ENCODE results near the gene RALGDS. TPM values are rescaled to one million over a fixed set of nuclear protein-coding genes. Genes with fewer than 3 reads are reported as not detected.

The RALGDS gene
- total and polyA plus RNA-seq, 2 experiments from 2014 or later: 8.6 to 20.3 TPM

GRCh38 chr9:133086894-133087293, 34.1 kb downstream of the RALGDS start:
- no peak overlapping the region for H3K27ac ChIP-seq (ENCODE audit: low read depth)
- H2AFZ ChIP-seq: no peak overlapping the region
- no peaks in the 10 kb centered on the region for H3K27me3 ChIP-seq (ENCODE audit: insufficient read depth)
- no peaks in the 10 kb centered on the region for H3K36me3 ChIP-seq (ENCODE audit: insufficient read depth)
- ATAC-seq (no peak), DNase-seq (ENCODE audit: low spot score) (no peak)
- no peaks in the 10 kb centered on the region; the same call in 2 of the 3 replicates for H3K9me3 Mint-ChIP-seq
- H3K79me2 ChIP-seq (replicated peaks; ENCODE audit: insufficient read depth): no peaks in the 10 kb centered on the region
- no peaks in the 10 kb centered on the region for H3K4me1 Mint-ChIP-seq
- no peak overlapping the region for H3K4me3 ChIP-seq
- H3K4me1 ChIP-seq (ENCODE audit: insufficient read depth): no peaks in the 10 kb centered on the region
- H3K4me3 Mint-ChIP-seq: no peak overlapping the region
- no peaks in the 10 kb centered on the region for H3F3A ChIP-seq (replicated peaks; ENCODE audit: low read depth)
- H3K27ac Mint-ChIP-seq: no peak overlapping the region
- H3K36me3 Mint-ChIP-seq (ENCODE audit: low read depth): no peaks in the 10 kb centered on the region
- no peak overlapping the region for H3K4me2 ChIP-seq
- H4K20me1 ChIP-seq (replicated peaks; ENCODE audit: insufficient read depth): no peaks in the 10 kb centered on the region
- H3K27me3 Mint-ChIP-seq (ENCODE audit: insufficient read depth, low read depth, poor library complexity): no peaks in the 10 kb centered on the region
- TF ChIP-seq EZH2 (IDR thresholded peaks at IDR 0.05; ENCODE audit: low read depth, unreplicated experiment): no peak
- TF ChIP-seq CREB1 (CRISPR knock-in tag; IDR thresholded peaks at IDR 0.05; ENCODE audit: low read depth): no peak
- TF ChIP-seq EZH2phosphoT487 (IDR thresholded peaks at IDR 0.05; ENCODE audit: unreplicated experiment): no peak
- no peak for TF ChIP-seq ZNF331 (CRISPR knock-in tag; IDR thresholded peaks at IDR 0.05; ENCODE audit: low read depth)
- TF ChIP-seq ETS1 (IDR thresholded peaks at IDR 0.05): no peak
- no peak for TF ChIP-seq ZNF114 (CRISPR knock-in tag; IDR thresholded peaks at IDR 0.05)
- no peak for TF ChIP-seq JUNB (IDR thresholded peaks at IDR 0.05; ENCODE audit: unreplicated experiment)
- TF ChIP-seq REST (IDR thresholded peaks at IDR 0.05; ENCODE audit: unreplicated experiment): no peak
- no peak for TF ChIP-seq POLR2AphosphoS5 (IDR thresholded peaks at IDR 0.05; ENCODE audit: low read depth)
- no peak for TF ChIP-seq NANOG (IDR thresholded peaks at IDR 0.05; ENCODE audit: borderline replicate concordance)
- TF ChIP-seq CTCF (conservative IDR thresholded peaks at IDR 0.05; ENCODE audit: low read depth in 2 of 2): no peak
- TF ChIP-seq ZNF462 (CRISPR knock-in tag; IDR thresholded peaks at IDR 0.05): no peak
- TF ChIP-seq STAT1 (IDR thresholded peaks at IDR 0.05; ENCODE audit: unreplicated experiment): no peak
- H3K9me2 ChIP-seq (ENCODE audit: insufficient read depth): no peaks in the 10 kb centered on the region
